HG03354 (cell line): Measurements from ENCODE around the gene MADCAM1.
"Not testable (repeated sequence)": the region's sequence is repeated elsewhere in the genome, so short reads cannot be mapped to it uniquely, and the experiment has no call there.

Experiments
- ATAC-seq: cut with Tn5 transposase; IDR thresholded peaks from one replicate; pipeline ENCODE4 v1.9.1; 2021; ENCODE audit warnings: mild to moderate bottlenecking; ENCODE audit not compliant: unreplicated experiment, poor library complexity, severe bottlenecking

Gene MADCAM1

DNA sequence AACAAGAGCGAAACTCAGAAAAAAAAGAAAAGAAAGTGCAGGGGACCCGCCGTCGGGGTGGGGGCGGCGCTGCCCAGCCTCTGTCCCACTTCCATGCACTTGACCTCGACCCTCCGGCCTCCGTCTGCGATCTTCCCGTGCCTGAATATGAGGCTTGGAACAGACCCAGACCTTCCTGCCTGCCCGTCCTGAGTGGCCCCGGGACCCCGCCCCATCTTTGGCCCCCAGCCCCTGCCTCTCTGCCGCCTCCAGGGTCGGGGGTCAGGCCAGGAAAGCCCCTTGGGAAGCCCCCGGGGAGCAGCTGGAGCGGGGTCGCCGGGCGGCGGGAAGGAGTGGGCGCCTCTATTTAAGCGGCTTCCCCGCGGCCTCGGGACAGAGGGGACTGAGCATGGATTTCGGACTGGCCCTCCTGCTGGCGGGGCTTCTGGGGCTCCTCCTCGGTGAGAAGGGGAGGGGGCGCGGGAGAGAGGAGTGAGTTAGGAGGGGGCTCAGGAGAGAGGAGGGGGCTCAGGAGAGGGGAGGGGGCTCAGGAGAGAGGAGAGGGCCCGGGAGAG lies at the start of gene MADCAM1:
MADCAM1 (plus strand) TSS at position 375 of the 554 bp plus-strand sequence; CDS start at position 389, 14 bp downstream.
- no peak for ATAC-seq

DNA sequence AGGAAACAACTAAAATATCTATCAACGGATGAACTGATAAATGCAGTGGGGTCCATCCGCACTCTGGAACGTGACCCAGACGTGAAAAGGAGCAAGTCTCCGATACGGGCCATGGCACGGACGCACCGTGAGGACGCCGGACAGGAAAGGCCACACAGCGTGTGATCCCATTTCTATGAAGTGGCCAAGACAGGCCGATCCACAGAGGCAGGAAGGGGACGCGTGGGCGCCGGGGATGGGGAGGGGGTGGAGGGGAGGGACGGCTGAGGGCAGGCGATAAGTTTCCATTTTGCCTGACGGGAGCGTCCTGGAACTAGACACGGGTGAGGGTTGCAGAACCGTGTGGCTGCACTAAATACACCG lies 49.2 kb upstream of the MADCAM1 start:
- no peak for ATAC-seq

DNA sequence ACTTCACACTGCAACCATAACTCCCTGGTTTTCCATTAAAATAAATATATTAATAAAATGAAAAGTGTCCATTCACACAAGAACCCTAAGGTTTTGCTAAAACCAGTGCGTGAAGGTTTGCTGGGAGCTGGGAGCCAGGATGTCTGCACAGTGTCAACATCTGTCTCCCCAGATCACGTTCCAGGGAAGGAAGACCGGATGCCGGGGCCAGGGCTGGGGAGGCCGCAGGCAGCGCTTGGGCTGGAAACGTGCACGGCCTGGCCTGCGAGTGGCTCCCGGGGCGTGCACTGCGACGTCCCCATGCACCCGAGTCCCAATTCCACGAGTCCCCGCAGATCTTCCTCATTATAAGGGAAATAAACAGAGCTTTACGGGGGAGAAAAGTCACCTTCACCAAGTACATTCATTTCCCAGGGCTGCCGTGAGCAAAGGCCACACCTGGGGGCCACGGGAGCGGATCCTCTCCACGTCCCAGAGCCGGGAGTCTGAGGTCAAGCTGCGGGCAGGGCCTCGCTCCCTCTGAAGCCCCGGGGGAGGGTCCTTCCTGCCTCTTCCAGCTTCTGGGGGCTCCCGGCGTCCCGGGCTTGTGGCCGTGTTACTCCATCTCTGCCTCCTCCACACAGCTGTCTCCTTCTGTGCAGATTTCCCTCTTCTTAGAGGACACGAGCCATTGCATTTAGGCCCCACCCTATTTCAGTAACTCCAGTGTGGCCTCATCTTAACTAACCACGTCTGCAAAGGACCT lies 48.3 kb upstream of the MADCAM1 start:
- no peak for ATAC-seq

DNA sequence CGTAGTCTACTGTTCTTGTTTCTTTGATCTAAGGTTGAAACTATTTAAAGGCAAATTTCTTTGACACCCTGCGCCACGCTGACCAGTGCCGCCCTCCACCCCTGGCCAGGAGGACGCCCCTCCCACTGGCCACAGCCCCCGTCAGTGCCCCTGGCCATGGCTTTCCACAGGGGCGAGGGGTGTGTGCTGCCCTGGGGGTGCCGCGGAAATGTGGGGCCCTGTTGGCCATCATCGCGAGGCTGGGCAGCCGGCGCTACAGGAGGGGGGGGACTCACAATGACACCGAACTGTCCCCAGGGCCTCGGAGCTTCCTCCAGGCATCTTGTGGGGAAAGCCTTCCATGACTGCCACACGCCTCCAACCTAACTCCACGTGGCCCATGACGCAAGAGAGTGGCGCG lies 46.4 kb upstream of the MADCAM1 start:
- no peak for ATAC-seq

DNA sequence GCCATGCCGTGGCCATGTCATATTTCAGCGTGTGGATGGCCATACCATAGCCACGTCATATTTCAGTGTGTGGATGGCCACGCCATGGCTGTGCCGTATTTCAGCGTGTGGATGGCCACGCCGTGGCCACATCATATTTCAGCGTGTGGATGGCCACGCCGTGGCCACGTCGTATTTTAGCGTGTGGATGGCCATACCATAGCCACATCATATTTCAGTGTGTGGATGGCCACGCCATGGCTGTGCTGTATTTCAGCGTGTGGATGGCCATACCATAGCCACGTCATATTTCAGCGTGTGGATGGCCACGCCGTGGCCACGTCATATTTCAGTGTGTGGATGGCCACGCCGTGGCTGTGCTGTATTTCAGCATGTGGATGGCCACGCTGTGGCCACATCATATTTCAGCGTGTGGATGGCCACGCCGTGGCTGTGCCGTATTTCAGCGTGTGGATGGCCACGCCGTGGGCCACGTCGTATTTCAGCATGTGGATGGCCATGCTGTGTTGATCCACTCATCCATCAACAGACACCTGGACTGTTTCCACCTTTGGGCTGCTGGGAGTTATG lies 45.3 kb upstream of the MADCAM1 start:
- not testable (repeated sequence) for ATAC-seq

DNA sequence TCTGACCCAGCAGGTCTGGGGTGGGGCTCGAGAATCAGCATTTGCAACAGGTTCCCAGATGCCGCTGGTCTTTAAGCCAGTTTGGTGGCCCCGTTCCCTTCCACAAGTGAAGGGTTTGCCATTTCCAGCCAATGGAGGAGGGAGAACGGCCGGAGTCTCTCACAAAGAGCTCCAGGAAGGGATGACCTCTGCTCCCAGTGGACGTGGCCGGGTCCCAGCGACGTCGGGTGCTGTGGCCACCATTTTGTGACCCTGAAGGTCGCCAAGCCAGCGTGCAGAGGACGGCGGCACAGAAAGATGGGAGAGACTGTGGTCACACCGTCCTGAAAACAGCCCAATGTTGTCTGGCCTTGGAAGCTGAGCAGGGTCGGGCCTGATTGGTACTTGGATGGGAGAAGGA lies 43.5 kb upstream of the MADCAM1 start:
- ATAC-seq, result no peak

DNA sequence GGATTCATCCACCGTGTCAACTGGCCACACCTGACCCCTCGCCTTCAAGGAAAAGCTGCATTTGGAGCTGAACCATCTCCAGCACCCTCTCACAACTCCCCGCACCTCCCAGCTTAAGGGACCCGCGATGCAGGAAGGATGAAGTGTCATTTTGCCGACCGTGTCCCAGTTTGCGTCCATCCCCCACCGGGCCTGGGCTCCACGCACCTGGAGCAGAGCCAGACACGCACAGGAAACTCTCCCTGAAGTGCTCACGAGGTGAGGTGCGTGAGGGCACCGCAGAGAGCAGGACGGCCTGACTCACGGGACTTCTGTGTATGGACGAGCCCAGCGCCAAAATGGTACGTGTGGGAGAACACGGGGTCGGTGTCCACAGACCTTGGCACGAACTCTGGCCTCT lies 42.7 kb upstream of the MADCAM1 start:
- no peak for ATAC-seq

DNA sequence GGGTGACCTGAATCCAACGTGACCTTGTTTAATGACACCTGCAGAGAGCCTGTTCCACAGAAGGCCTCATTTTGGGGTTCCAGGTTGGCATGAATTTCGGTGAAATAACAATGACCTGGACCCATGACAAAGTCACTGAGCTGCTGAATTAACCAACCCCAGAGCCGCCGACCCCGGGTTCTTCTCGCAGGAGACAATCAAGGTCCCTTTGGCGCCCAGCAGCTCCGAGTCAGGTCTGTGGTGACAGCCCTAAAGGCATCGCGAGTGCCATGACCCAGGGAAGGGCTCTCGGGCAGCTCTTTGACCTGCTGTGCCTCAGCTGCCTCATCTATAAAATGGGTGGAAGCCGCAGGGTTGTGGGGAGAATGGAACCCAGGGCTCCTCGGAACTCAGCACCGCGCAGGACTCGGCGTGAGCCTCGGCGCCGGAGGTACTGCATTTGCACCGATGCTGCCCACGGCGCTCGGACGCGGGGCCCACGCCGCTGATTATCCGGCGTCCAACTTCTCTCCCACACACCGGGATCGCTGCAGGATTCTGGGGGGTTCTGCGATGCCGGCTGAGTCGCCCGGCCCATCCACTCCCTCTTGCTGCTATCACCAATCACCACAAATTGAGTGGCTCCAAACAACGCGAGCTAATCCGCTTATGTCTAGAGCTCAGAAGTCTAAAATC lies 41.1 kb upstream of the MADCAM1 start:
- no peak for ATAC-seq

DNA sequence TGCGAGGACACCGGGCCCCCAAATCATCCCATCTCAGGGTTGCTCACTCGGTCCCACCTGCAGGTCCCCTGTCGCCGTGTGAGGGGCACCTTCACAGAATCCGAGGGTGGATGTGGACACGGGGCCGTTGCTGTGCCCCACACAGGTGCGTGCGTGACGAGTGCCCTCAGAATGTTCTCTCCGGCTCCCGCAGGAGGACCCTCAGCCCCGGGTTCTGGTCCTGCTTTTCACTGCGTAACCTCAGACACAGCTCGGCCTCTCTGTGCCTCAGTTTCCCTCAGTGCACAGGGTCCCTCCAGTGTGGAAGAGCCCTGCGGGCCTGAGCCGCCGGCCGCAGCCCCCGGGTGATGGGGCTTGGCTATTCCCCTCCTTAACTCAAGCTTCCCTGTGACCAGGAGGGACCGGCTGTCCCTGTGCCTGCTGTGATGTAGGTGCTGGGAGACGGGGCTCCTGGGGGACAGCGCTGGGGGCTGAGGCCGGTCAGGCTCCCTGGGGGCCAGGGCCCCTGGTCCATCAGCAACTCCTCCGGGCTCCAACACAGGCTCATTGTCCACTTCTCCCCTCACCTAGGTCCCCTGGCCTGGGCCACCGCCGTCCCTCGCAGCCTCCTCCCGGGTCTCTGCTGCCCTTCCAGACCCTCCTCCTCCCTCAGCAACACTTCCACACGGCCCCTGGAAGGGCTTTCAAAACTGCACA lies 40.3 kb upstream of the MADCAM1 start:
- no peak for ATAC-seq

DNA sequence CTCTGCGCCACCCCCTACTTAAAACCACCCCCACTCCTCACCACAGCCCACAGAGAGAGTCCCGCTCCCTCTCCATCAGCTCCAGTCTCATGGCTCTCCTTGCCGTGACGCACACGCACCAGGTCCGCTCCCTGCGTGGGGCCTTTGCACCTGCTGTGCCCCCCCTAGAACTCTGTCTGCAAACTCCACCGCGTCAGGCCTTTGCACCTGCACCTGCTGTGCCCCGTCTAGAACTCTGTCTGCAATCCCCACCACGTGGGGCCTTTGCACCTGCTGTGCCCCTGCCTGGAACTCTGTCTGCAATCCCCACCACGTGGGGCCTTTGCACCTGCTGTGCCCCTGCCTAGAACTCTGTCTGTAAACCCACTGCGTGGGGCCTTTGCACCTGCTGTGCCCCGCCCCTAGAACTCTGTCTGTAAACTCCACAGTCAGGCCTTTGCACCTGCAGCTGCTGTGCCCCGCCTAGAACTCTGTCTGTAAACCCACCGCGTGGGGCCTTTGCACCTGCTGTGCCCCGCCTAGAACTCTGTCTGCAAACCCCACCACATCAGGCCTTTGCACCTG lies 39.7 kb upstream of the MADCAM1 start:
- no peak for ATAC-seq

DNA sequence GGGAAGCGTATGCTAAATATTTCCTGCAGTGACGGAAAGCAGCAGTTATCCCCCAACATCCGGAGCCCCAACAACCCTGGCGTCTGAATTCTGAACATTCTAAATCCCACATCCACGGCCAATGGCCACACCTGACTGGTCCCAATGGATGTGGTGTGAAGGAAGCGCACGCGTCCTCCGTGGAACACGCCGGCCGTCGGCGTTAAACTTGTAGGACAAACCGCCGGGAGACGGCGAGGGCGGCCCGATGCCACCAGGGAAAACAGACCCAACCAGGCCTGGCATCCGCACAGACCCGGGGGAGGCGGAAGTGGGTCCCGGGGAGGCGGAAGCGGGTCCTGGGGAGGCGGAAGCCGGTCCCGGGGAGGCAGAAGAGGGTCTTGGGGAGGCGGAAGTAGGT lies 38.6 kb upstream of the MADCAM1 start:
- no peak for ATAC-seq

DNA sequence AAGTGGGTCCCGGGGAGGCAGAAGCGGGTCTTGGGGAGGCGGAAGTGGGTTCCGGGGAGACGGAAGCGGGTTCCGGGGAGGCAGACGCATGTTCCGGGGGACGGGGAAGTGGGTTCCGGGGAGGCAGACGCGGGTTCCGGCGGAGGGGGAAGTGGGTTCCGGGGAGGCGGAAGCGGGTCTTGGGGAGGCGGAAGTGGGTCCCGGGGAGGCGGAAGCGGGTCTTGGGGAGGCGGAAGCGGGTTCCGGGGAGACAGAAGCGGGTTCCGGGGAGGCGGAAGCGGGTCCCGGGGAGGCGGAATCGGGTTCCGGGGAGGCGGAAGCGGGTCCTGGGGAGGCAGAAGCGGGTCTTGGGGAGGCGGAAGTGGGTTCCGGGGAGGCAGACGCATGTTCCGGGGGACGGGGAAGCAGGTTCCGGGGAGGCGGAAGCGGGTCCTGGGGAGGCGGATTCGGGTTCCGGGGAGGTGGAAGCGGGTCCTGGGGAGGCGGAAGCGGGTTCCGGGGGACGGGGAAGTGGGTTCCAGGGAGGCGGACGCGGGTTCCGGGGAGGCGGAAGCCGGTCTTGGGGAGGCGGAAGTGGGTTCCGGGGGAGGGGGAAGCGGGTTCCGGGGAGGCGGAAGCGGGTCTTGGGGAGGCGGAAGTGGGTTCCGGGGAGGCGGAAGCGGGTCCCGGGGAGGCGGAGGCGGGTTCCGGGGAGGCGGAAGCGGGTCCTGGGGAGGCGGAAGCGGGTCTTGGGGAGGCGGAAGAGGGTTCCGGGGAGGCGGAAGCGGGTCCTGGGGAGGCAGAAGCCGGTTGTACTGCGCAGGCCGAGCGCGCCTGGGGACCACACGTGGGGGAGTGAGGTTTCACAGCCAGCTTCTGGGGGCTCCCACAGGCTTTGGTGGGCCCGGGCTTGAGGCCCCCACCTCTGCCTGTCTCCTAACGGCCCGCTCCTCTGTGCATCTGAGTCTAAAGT lies 37.9 kb upstream of the MADCAM1 start:
- no peak for ATAC-seq

DNA sequence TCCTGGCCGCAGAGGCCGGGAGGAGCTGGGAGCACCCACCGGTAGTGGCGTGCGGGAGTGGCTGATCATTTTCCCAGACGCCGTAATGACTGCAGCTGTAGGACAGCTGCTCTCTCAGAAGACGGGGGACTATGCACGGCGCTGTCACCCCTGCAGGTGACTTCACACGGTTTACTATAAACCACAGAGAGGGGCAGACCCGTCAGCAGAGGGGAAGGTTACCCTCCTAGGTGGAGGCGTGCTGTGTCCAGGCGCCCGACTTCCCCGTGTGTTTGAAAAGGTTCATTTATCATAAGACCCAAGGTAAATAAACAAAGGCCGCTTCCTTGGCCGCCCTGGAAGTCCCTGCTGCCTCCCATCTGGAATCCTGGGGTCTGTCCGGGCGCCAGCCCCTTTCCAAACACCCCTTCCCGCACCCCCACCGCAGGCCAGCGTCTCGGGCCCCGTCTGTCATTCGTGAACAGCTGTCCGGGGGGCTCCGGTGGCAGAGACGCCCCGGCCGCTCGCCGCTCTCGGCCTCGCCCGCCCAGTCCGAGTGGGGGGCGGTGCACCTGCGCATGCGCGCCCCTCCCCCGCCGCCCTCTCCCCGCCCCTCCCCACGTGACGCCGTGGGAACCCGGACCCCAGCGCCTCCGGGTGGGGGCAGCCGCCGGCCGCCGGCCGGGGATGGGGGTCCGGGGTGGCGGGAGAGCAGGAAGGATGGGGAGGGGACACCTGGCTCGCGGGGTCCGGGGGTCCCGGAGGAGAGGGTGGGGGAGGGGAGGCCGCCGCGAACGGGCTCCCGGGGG lies 36.4 kb upstream of the MADCAM1 start:
- ATAC-seq, result no peak

DNA sequence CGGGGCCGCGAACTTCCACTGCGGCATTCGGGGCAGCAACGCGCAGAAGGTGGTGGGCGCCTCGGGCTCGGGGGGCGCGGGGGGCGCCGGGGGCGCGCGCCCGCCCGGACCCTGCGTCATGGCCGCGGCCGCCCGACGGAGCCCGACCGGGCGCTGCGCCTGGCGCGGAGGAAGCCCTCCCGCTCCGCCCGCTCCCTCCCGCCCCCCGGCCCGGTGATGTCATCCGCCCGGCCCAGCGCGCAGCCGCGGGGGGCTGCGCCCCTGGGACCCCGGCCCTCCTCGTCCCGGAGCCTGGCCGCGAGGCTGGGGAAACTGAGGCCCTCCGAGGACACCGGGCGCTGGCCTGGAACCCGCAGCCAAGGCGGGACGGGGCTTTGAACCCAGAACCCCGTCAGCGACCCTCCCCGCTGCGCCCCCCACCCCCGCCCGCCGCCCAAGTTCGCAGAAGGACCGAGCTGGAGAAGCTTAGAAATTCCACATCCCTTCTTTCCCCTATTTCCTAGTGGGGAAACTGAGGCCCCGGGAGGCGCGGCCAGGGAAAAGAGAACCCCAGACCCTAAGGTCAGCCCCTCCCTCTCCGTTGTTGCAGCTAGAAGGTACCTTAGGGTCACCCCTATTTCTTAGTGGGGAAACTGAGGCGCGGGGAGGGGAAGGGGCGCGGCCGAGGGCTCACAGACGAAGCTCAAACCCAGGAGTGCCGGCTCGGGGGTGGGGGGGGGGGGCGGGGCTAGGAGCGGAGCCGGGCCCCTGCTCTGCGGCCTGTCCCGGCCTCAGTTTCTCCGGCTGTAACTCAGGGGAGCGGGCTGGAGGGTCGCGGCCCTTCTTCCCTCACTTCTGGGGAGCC lies 35.2 kb upstream of the MADCAM1 start, which contains the start of gene SHC2:
SHC2 (minus strand) TSS at position 157 of the 844 bp plus-strand sequence; CDS start at position 120, 37 bp downstream.
- no peak for ATAC-seq

DNA sequence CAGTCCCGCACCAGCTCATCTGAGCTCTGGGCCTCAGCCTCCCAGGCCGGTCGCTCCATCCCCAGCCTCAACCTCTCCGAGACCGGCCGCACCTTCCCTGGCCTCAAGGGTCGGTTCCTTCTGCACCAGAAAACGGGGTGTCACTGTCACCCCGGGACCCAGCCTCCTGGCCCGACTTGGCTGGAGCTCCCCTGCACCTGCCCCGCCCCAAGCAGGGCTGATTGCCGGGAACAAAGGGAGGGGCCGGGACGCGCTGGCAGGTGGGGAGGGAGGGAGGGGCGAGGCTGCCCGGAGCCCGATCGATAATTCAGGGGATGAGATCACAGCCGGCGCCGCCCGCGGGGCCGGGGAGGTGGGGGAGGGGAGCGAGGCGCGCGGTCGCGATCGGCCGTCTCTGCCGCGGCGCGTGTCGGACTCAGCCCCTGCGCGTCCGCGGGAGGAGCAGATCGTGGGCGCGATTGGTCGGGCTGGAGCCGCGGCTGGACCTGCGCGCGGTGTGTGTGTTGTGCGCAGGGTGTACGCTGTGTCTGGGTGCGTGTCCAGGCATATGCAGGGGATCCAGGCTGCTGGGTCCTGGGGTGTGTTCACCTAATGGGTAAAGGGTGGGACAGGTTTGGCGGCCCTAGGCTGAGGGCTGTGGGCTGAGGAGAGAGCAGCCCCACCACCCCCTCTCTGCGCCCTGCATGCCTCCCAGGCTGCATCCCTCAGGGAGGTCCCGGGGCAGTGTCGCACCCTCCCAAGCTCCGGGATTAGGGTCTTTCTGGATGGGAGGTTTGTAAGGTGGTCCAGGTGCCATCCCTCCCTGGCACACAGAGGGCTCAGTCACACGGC lies 34.4 kb upstream of the MADCAM1 start:
- no peak for ATAC-seq

DNA sequence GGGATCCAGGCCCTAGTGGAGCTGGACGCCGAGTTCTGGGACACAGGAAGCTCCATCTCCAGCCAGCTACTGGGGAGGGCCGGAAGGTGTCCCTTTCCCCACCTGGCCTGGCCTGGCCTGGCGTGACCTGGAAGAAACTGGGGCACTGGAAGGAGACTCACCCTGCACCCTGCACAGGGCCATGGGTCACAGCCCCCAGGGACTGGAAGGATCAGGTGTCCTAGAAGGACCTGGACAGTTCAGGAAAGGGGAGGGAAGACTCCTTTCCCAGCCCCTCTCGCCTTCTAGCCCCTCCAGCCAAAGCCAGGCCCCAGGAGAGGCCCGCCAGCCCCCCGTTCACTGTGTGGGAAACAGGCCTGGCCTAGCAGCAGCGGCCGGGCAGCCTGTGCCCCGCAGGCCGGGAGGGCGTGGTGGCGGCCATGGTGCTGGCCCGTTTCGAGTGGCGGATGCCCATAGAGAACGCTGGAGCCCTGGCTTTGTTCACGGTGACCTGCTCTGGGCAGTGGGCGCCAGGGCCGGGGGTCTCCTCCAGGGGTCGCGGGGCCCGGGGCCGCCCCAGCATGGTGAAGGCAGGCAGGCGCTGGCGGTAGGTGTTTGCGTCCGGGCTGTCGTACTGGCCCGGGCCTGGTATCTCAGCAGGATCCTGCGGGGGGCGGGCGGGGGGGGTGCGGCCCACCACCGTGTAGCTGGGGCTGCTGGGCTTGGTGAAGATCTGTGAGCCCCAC lies 32.6 kb upstream of the MADCAM1 start:
- ATAC-seq, result no peak
